Measurements from ENCODE around the gene FER. TPM values are rescaled to one million over a fixed set of nuclear protein-coding genes. Genes with fewer than 3 reads are reported as not detected.

The FER gene
- total RNA-seq, 1 experiment from 2014 or later, result 20.6 TPM

GRCh38 chr5:109196823-109197160 is 449.1 kb downstream of the FER start:
- CTCF ChIA-PET, result interaction anchor here (0.7 kb wide), 1 partner anchor 494 kb away, joined by 22 read pairs; no protein-coding TSS in a partner anchor
- H3K4me2 ChIP-seq, result no peak overlapping the region

DNA sequence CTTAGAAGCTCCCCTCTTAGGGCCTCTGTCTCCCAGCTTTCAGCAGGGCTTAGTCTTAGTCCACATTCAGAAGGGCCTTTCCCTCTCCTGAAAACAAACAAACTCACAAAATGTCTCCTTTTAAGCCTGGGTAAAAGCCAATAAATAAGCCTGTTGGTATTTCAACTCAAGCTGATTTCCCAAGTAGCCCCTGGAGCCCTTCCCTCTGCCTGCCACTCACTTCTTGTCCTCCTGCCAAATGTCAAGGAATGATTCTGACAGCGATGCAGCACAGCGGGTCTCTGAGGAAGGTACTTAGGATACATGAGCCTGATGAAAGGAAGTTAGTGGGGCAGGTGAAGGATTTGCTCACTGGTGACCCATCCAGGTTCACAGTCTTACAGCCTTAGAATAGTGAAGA is 451.6 kb downstream of the FER start:
- BruUV-seq (replicated peaks), result no TSS peak

More at GRCh38 chr5:109196823-109197160, 449.1 kb downstream of the FER start:
- Histone ChIP-seq H3K27me3 (ENCODE audit: insufficient read depth, low read depth) (no peaks in the 10 kb centered on the region), H2AFZ (no peak overlapping the region), H3K79me2 (ENCODE audit: low read depth) (no peaks in the 10 kb centered on the region), H3F3A (ENCODE audit: insufficient read depth, low read depth) (no peaks in the 10 kb centered on the region), H3K9me2 (ENCODE audit: insufficient read depth) (no peaks in the 10 kb centered on the region; the same call in 1 of the 2 replicates), H4K20me1 (ENCODE audit: insufficient read depth) (no peaks in the 10 kb centered on the region), H3K36me3 (ENCODE audit: low read depth) (no peaks in the 10 kb centered on the region), H3K9me3 (ENCODE audit: insufficient read depth, low read depth) (no peaks in the 10 kb centered on the region; the same call in 1 of the 2 replicates), H3K27ac (no peak overlapping the region), H3K4me3 (no peak overlapping the region), H3K4me1 (replicated peaks; ENCODE audit: insufficient read depth) (peaks cover 10% of the 10 kb centered on the region)
- TF ChIP-seq EZH2 (IDR thresholded peaks at IDR 0.05; ENCODE audit: low read depth), result no peak
- no peak for TF ChIP-seq CTCF (conservative IDR thresholded peaks at IDR 0.05)
- BruUV-seq (replicated peaks), result no TSS peak
- POLR2A ChIA-PET (ENCODE audit: unreplicated experiment), result no interaction called here
- intact Hi-C loops (cut with micrococcal nuclease; ENCODE audit: unreplicated experiment), result no loop called here
- DNase-seq, result no peak

GRCh38 chr5:109199799-109200620 is 452.3 kb downstream of the FER start:
- BruUV-seq (replicated peaks), result no TSS peak
- intact Hi-C loops (cut with micrococcal nuclease; ENCODE audit: unreplicated experiment), result no loop called here
- H2AFZ ChIP-seq, result no peak overlapping the region
- no peaks in the 10 kb centered on the region; the same call in 1 of the 2 replicates for H3K9me2 ChIP-seq (ENCODE audit: insufficient read depth)
- TF ChIP-seq CTCF (conservative IDR thresholded peaks at IDR 0.05), result no peak
- TF ChIP-seq EZH2 (IDR thresholded peaks at IDR 0.05; ENCODE audit: low read depth), result no peak
- CTCF ChIA-PET, result no interaction called here
- H3K27ac ChIP-seq, result no peak overlapping the region
- H3K9me3 ChIP-seq (ENCODE audit: insufficient read depth, low read depth), result no peaks in the 10 kb centered on the region; the same call in 1 of the 2 replicates
- H3F3A ChIP-seq (ENCODE audit: insufficient read depth, low read depth), result no peaks in the 10 kb centered on the region
- H3K36me3 ChIP-seq (ENCODE audit: low read depth), result no peaks in the 10 kb centered on the region
- POLR2A ChIA-PET (ENCODE audit: unreplicated experiment), result no interaction called here
- no peak overlapping the region for H3K4me3 ChIP-seq
- no peaks in the 10 kb centered on the region for H3K79me2 ChIP-seq (ENCODE audit: low read depth)
- H3K4me2 ChIP-seq, result no peak overlapping the region
- 0 out of 2 replicates have a peak, but pooled peaks cover 8% of the 10 kb centered on the region for H3K4me1 ChIP-seq (replicated peaks; ENCODE audit: insufficient read depth)
- DNase-seq, result no peak
- no peaks in the 10 kb centered on the region for H4K20me1 ChIP-seq (ENCODE audit: insufficient read depth)
- H3K27me3 ChIP-seq (ENCODE audit: insufficient read depth, low read depth), result no peaks in the 10 kb centered on the region

More for the DNA sequence above, 451.6 kb downstream of the FER start:
- Histone ChIP-seq H3K9me3 (ENCODE audit: insufficient read depth, low read depth) (no peaks in the 10 kb centered on the region; the same call in 1 of the 2 replicates), H3K4me1 (replicated peaks; ENCODE audit: insufficient read depth) (0 out of 2 replicates have a peak, but pooled peaks cover 8% of the 10 kb centered on the region), H3K79me2 (ENCODE audit: low read depth) (no peaks in the 10 kb centered on the region), H4K20me1 (ENCODE audit: insufficient read depth) (no peaks in the 10 kb centered on the region), H2AFZ (no peak overlapping the region), H3F3A (ENCODE audit: insufficient read depth, low read depth) (no peaks in the 10 kb centered on the region), H3K27me3 (ENCODE audit: insufficient read depth, low read depth) (no peaks in the 10 kb centered on the region), H3K9me2 (ENCODE audit: insufficient read depth) (no peaks in the 10 kb centered on the region; the same call in 1 of the 2 replicates), H3K4me3 (no peak overlapping the region), H3K27ac (no peak overlapping the region), H3K4me2 (no peak overlapping the region), H3K36me3 (ENCODE audit: low read depth) (no peaks in the 10 kb centered on the region)
- DNase-seq, result no peak
- POLR2A ChIA-PET (ENCODE audit: unreplicated experiment), result no interaction called here
- intact Hi-C loops (cut with micrococcal nuclease; ENCODE audit: unreplicated experiment), result no loop called here
- TF ChIP-seq CTCF (conservative IDR thresholded peaks at IDR 0.05), result no peak
- no peak for TF ChIP-seq EZH2 (IDR thresholded peaks at IDR 0.05; ENCODE audit: low read depth)
- CTCF ChIA-PET, result no interaction called here
